Cardiac muscle cell (in vitro differentiated cells and primary cell): Measurements from ENCODE around the gene CD86. TPM values are rescaled to one million over a fixed set of nuclear protein-coding genes. Genes with fewer than 3 reads are reported as not detected.

Source experiments
- DNase-seq, 2 donors: peaks; one replicate each; pipeline versions ENCODE4 v3.0.0 to v3.0.0-alpha.2; 2010 to 2017; ENCODE audit warnings: low read depth in 1 of 2, low spot score in 1 of 2
- H3K27ac ChIP-seq: fragments of 200-600 bp; sonication (generic); 2 replicates; pipeline ENCODE4 v1.5.1; 2016
- H3K27me3 ChIP-seq: fragments of 200-600 bp; sonication (generic); 2 replicates; pipeline ENCODE4 v1.6.0; 2016; ENCODE audit warnings: control low read depth
- H3K36me3 ChIP-seq: fragments of 200-600 bp; sonication (generic); 2 replicates; pipeline ENCODE4 v1.5.1; 2016; ENCODE audit warnings: control low read depth
- H3K4me1 ChIP-seq: fragments of 200-600 bp; sonication (generic); 2 replicates; pipeline ENCODE4 v1.8.1; 2017; ENCODE audit warnings: low read depth, mild to moderate bottlenecking, mixed run types
- H3K4me3 ChIP-seq: fragments of 200-600 bp; sonication (generic); 2 replicates; pipeline ENCODE4 v1.5.1; 2016; ENCODE audit warnings: mild to moderate bottlenecking
- H3K9me3 ChIP-seq: fragments of 200-600 bp; sonication (generic); 2 replicates; pipeline ENCODE4 v1.5.1; 2017; ENCODE audit warnings: low read depth, mild to moderate bottlenecking, control low read depth
- CTCF ChIP-seq: IDR thresholded peaks from 2 replicates; pipeline ENCODE4 v1.5.1; 2012; ENCODE audit warnings: low read depth, mild to moderate bottlenecking, low read length
- polyA plus RNA-seq: library from polyadenylated mRNA; unstranded; fragments of >200 nt; fragmentation: Nextera tagmentation; extraction: Ambion mirVana; gene quantifications from 2 replicates; pipeline ENCODE4 v1.2.1, GENCODE V29; 2016
- total RNA-seq: library from RNA; depleted of rRNA; stranded (reverse); fragments of >200 nt; gene quantifications from 2 replicates; pipeline ENCODE4 v1.2.3, GENCODE V29; 2016

CD86 gene
- total RNA-seq (not detected in 2 replicates), polyA plus RNA-seq (0.20 TPM in 1 of 2 replicates, not detected in the other)

GRCh38 chr3:122055215-122055614 is at the start of gene CD86:
Gene CD86 (plus strand): TSS chr3:122055362. CDS start chr3:122055490, 128 bp downstream.
- Histone ChIP-seq H3K36me3 (no peaks in the 10 kb centered on the region), H3K27me3 (no peaks in the 10 kb centered on the region), H3K27ac (no peak within 1 kb of the TSS), H3K9me3 (no peaks in the 10 kb centered on the region), H3K4me3 (no peak within 1 kb of the TSS), H3K4me1 (no peaks in the 10 kb centered on the region)
- no peak for TF ChIP-seq CTCF
- DNase-seq: no peak

- no peak for DNase-seq
These were observed 48.9 kb upstream of the CD86 start for GRCh38 chr3:122006267-122006666.

GRCh38 chr3:122008166-122008565 is 47.0 kb upstream of the CD86 start:
- Histone ChIP-seq H3K27me3 (no peaks in the 10 kb centered on the region), H3K4me1 (no peaks in the 10 kb centered on the region), H3K27ac (no peak overlapping the region), H3K4me3 (no peak overlapping the region), H3K9me3 (no peaks in the 10 kb centered on the region), H3K36me3 (no peaks in the 10 kb centered on the region)
- no peak for DNase-seq
- no peak for TF ChIP-seq CTCF

More at GRCh38 chr3:122006267-122006666, 48.9 kb upstream of the CD86 start:
- Histone ChIP-seq H3K27ac (no peak overlapping the region), H3K9me3 (no peaks in the 10 kb centered on the region), H3K4me3 (no peak overlapping the region), H3K4me1 (no peaks in the 10 kb centered on the region), H3K36me3 (no peaks in the 10 kb centered on the region), H3K27me3 (no peaks in the 10 kb centered on the region)
- no peak for TF ChIP-seq CTCF

- no peaks in the 10 kb centered on the region for H3K9me3 ChIP-seq
- no peak for TF ChIP-seq CTCF
- H3K4me1 ChIP-seq: no peaks in the 10 kb centered on the region
- no peaks in the 10 kb centered on the region for H3K36me3 ChIP-seq
- H3K27ac ChIP-seq: no peak overlapping the region
- peak in 1 of 2 donors; percentile 13 for DNase-seq
- no peaks in the 10 kb centered on the region for H3K27me3 ChIP-seq
- H3K4me3 ChIP-seq: no peak overlapping the region
These were observed 44.7 kb upstream of the CD86 start for GRCh38 chr3:122010506-122010905.

GRCh38 chr3:122011396-122011795 is 43.8 kb upstream of the CD86 start:
- no peak overlapping the region for H3K27ac ChIP-seq
- H3K27me3 ChIP-seq: no peaks in the 10 kb centered on the region
- no peak overlapping the region for H3K4me3 ChIP-seq
- TF ChIP-seq CTCF: no peak
- H3K4me1 ChIP-seq: no peaks in the 10 kb centered on the region
- DNase-seq: no peak
- no peaks in the 10 kb centered on the region for H3K9me3 ChIP-seq
- H3K36me3 ChIP-seq: no peaks in the 10 kb centered on the region

GRCh38 chr3:122012821-122013220 is 42.3 kb upstream of the CD86 start:
- no peaks in the 10 kb centered on the region for H3K27me3 ChIP-seq
- no peaks in the 10 kb centered on the region for H3K9me3 ChIP-seq
- H3K36me3 ChIP-seq: no peaks in the 10 kb centered on the region
- no peak for DNase-seq
- H3K27ac ChIP-seq: no peak overlapping the region
- no peaks in the 10 kb centered on the region for H3K4me1 ChIP-seq
- no peak for TF ChIP-seq CTCF
- H3K4me3 ChIP-seq: no peak overlapping the region
